ENCODE results near the gene SPNS2.
A peak's percentile ranks its signal among the peaks of the same experiment; 100 is the strongest.
"Not testable (repeated sequence)": the region's sequence is repeated elsewhere in the genome, so short reads cannot be mapped to it uniquely, and the experiment has no call there.

SPNS2 gene

GRCh38 chr17:4565209-4566141 is 66.8 kb downstream of the SPNS2 start:
- DNase-seq (ENCODE audit: low read depth in 3 of 3) = peak in 2 of 3 experiments; percentile 13 to 17

GRCh38 chr17:4566785-4567184 is 68.1 kb downstream of the SPNS2 start:
- peak in 1 of 3 experiments; percentile 21 for DNase-seq (ENCODE audit: low read depth in 3 of 3)

- DNase-seq (ENCODE audit: low read depth in 3 of 3) = no peak
Measured at GRCh38 chr17:4569591-4569990, 70.9 kb downstream of the SPNS2 start.

GRCh38 chr17:4572131-4572530 is 73.5 kb downstream of the SPNS2 start:
- no peak for DNase-seq (ENCODE audit: low read depth in 3 of 3)

GRCh38 chr17:4573115-4573514 is 74.4 kb downstream of the SPNS2 start:
- DNase-seq (ENCODE audit: low read depth in 3 of 3) = no peak

- peak; percentile 33 to 52 (median 46) for DNase-seq (ENCODE audit: low read depth in 3 of 3)
Measured at GRCh38 chr17:4573669-4574068, 75.0 kb downstream of the SPNS2 start.

- DNase-seq (ENCODE audit: low read depth in 3 of 3) = no peak
Measured at GRCh38 chr17:4574448-4575045, 75.9 kb downstream of the SPNS2 start.

- DNase-seq (ENCODE audit: low read depth in 3 of 3) = no peak
Measured at GRCh38 chr17:4576161-4576558, 77.5 kb downstream of the SPNS2 start.

GRCh38 chr17:4576729-4577322 is 78.1 kb downstream of the SPNS2 start:
- DNase-seq (ENCODE audit: low read depth in 3 of 3) = no peak

- DNase-seq (ENCODE audit: low read depth in 3 of 3) = no peak
Measured at GRCh38 chr17:4577386-4577993, 78.8 kb downstream of the SPNS2 start.

- DNase-seq (ENCODE audit: low read depth in 3 of 3) = not testable (repeated sequence)
Measured at GRCh38 chr17:4578349-4578748, 79.7 kb downstream of the SPNS2 start.

- no peak for DNase-seq (ENCODE audit: low read depth in 3 of 3)
Measured at GRCh38 chr17:4579678-4580077, 81.0 kb downstream of the SPNS2 start.

GRCh38 chr17:4580291-4580690 is 81.6 kb downstream of the SPNS2 start:
- DNase-seq (ENCODE audit: low read depth in 3 of 3) = no peak

GRCh38 chr17:4582101-4582501 is 83.4 kb downstream of the SPNS2 start:
- no peak for DNase-seq (ENCODE audit: low read depth in 3 of 3)

- no peak for DNase-seq (ENCODE audit: low read depth in 3 of 3)
Measured at GRCh38 chr17:4582691-4583090, 84.0 kb downstream of the SPNS2 start.

- no peak for DNase-seq (ENCODE audit: low read depth in 3 of 3)
Measured at GRCh38 chr17:4583206-4583605, 84.5 kb downstream of the SPNS2 start.

- no peak for DNase-seq (ENCODE audit: low read depth in 3 of 3)
Measured at GRCh38 chr17:4583782-4584100, 85.1 kb downstream of the SPNS2 start.

GRCh38 chr17:4584101-4584916 is 85.6 kb downstream of the SPNS2 start, which contains the start of gene SMTNL2:
TSS of gene SMTNL2 (plus strand) at chr17:4584529. CDS start at chr17:4584606, 77 bp downstream.
- DNase-seq (ENCODE audit: low read depth in 3 of 3) = no peak

- no peak for DNase-seq (ENCODE audit: low read depth in 3 of 3)
Measured at GRCh38 chr17:4584917-4585637, 86.4 kb downstream of the SPNS2 start.

- DNase-seq (ENCODE audit: low read depth in 3 of 3) = no peak
Measured at GRCh38 chr17:4585638-4585994, 86.9 kb downstream of the SPNS2 start.

GRCh38 chr17:4586043-4586442 is 87.4 kb downstream of the SPNS2 start:
- DNase-seq (ENCODE audit: low read depth in 3 of 3) = no peak
